ENCODE results near the gene EHD2. TPM values are rescaled to one million over a fixed set of nuclear protein-coding genes. Genes with fewer than 3 reads are reported as not detected.
A peak's percentile ranks its signal among the peaks of the same experiment; 100 is the strongest.

EHD2 gene
- total and polyA plus RNA-seq, 2 of the 4 experiments (the other 2 are of a cell fraction), result 35.3 to 181 TPM

GRCh38 chr19:47742634-47743033 is 29.4 kb downstream of the EHD2 start:
- Histone ChIP-seq H3K9me3 (ENCODE audit: control insufficient read depth, insufficient read depth, low read length) (no peaks in the 10 kb centered on the region), H2BK5ac (ENCODE audit: low read depth, low read length, poor library complexity, severe bottlenecking) (peak overlapping the region; percentile 93), H2BK120ac (ENCODE audit: low read depth, low read length) (peak overlapping the region; percentile 81), H3K27me3 (ENCODE audit: control insufficient read depth, insufficient read depth, low read length) (no peaks in the 10 kb centered on the region), H3K79me1 (ENCODE audit: low read depth in 1 of 2, low read length in 2 of 2) (peaks cover 19 to 66% of the 10 kb centered on the region in 2 experiments), H2BK20ac (ENCODE audit: low read depth, low read length) (peak overlapping the region; percentile 84), H4K91ac (ENCODE audit: insufficient read depth, low read depth, low read length) (peak overlapping the region; percentile 96), H4K8ac (ENCODE audit: low read depth in 2 of 2, low read length in 2 of 2) (peak overlapping the region; percentile 83 to 89), H3K9me1 (ENCODE audit: insufficient read depth, low read length) (0 out of 2 replicates have a peak, but pooled peaks cover 4% of the 10 kb centered on the region), H3K14ac (replicated peaks; ENCODE audit: low read depth, low read length) (peak overlapping the region; percentile 92), H3K4me1 (ENCODE audit: control insufficient read depth, insufficient read depth, low read length) (peaks cover 11% of the 10 kb centered on the region), H3K56ac (ENCODE audit: extremely low read depth, insufficient read depth, low read length) (peak overlapping the region; percentile 69), H3K27ac (ENCODE audit: insufficient read depth, low read length) (peak overlapping the region; percentile 97), H4K5ac (ENCODE audit: low read depth, low read length) (peak overlapping the region; percentile 56), H3K23ac (ENCODE audit: low read depth, low read length) (peak overlapping the region; percentile 57), H3K36me3 (ENCODE audit: control insufficient read depth, insufficient read depth, low read length) (peaks cover 49% of the 10 kb centered on the region), H3K4me3 (ENCODE audit: insufficient read depth, low read depth, low read length) (no peak overlapping the region), H3K4me2 (ENCODE audit: low read depth, low read length) (peak overlapping the region; percentile 38), H2AK5ac (ENCODE audit: low read depth, low read length) (peak overlapping the region; percentile 93), H4K20me1 (ENCODE audit: insufficient read depth, low read length) (peaks cover 16% of the 10 kb centered on the region), H3K4ac (ENCODE audit: low read depth, low read length) (peak overlapping the region; percentile 93), H2AFZ (replicated peaks; ENCODE audit: low read length, poor library complexity) (peak overlapping the region; percentile 88), H2AK9ac (replicated peaks; ENCODE audit: low read depth, low read length, poor library complexity) (peak overlapping the region; percentile 97), H3K18ac (ENCODE audit: low read depth, low read length) (peak overlapping the region; percentile 71), H3K9ac (ENCODE audit: low read depth, low read length) (peak overlapping the region; percentile 72), H2BK15ac (ENCODE audit: low read depth, low read length) (peak overlapping the region; percentile 64; the same call in 1 of the 3 replicates)
- CTCF ChIA-PET, result interaction anchor here (0.7 to 2.2 kb wide), 2 partner anchors 17 to 29 kb away, joined by 3 to 16 read pairs; partner anchors contain the start of gene EHD2
- WGBS, 2 experiments (ENCODE audit: extremely low coverage in 2 of 2, insufficient read length in 1 of 2), result 13% methylated on average over 2 of the region's 13 CpGs; no CpG with 5 or more reads in 1 of the 2 experiments
- POLR2A ChIA-PET (ENCODE audit: unreplicated experiment), result interaction anchor here (1.5 kb wide), 1 partner anchor 30 kb away, joined by 8 read pairs; no protein-coding TSS in a partner anchor
- no peak for DNase-seq
- dilution Hi-C loops (cut with HindIII; ENCODE audit: low sequenced_read_pairs, unreplicated experiment), result no loop called here
- no TSS peak for BruUV-seq (replicated peaks)
- in situ Hi-C loops (cut with MboI; ENCODE audit: low sequenced_read_pairs), result no loop called here
- intact Hi-C loops (cut with micrococcal nuclease), result loop anchor here (1.0 kb wide), 2 partner anchors 23 to 29 kb away; partner anchors contain the start of gene EHD2
- TF ChIP-seq SMC3 (IDR thresholded peaks at IDR 0.05; ENCODE audit: low read depth, low read length), result no peak
- TF ChIP-seq FOS (IDR thresholded peaks at IDR 0.05; ENCODE audit: low read depth, low read length), result no peak
- TF ChIP-seq MAFK (IDR thresholded peaks at IDR 0.05; ENCODE audit: low read depth, low read length), result no peak
- TF ChIP-seq BHLHE40 (IDR thresholded peaks at IDR 0.05; ENCODE audit: low read depth, low read length), result no peak
- no peak for TF ChIP-seq RAD21 (IDR thresholded peaks at IDR 0.05; ENCODE audit: low read length)
- TF ChIP-seq MXI1 (IDR thresholded peaks at IDR 0.05; ENCODE audit: borderline replicate concordance, low read depth, low read length), result no peak
- TF ChIP-seq, protein P1, sequence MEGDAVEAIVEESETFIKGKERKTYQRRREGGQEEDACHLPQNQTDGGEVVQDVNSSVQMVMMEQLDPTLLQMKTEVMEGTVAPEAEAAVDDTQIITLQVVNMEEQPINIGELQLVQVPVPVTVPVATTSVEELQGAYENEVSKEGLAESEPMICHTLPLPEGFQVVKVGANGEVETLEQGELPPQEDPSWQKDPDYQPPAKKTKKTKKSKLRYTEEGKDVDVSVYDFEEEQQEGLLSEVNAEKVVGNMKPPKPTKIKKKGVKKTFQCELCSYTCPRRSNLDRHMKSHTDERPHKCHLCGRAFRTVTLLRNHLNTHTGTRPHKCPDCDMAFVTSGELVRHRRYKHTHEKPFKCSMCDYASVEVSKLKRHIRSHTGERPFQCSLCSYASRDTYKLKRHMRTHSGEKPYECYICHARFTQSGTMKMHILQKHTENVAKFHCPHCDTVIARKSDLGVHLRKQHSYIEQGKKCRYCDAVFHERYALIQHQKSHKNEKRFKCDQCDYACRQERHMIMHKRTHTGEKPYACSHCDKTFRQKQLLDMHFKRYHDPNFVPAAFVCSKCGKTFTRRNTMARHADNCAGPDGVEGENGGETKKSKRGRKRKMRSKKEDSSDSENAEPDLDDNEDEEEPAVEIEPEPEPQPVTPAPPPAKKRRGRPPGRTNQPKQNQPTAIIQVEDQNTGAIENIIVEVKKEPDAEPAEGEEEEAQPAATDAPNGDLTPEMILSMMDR (conservative IDR thresholded peaks at IDR 0.05; ENCODE audit: low read depth, low read length), result no peak
- TF ChIP-seq, protein P2, sequence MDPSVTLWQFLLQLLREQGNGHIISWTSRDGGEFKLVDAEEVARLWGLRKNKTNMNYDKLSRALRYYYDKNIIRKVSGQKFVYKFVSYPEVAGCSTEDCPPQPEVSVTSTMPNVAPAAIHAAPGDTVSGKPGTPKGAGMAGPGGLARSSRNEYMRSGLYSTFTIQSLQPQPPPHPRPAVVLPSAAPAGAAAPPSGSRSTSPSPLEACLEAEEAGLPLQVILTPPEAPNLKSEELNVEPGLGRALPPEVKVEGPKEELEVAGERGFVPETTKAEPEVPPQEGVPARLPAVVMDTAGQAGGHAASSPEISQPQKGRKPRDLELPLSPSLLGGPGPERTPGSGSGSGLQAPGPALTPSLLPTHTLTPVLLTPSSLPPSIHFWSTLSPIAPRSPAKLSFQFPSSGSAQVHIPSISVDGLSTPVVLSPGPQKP (IDR thresholded peaks at IDR 0.05; ENCODE audit: borderline replicate concordance, low read depth, low read length), result no peak
- no peak for TF ChIP-seq POLR2A (IDR thresholded peaks at IDR 0.05; ENCODE audit: low read depth, low read length)
- no peak for TF ChIP-seq CHD1 (IDR thresholded peaks at IDR 0.05; ENCODE audit: low read depth, low read length)
- TF ChIP-seq CEBPB (IDR thresholded peaks at IDR 0.05; ENCODE audit: low read depth, low read length), result no peak
- TF ChIP-seq USF2 (IDR thresholded peaks at IDR 0.05; ENCODE audit: low read depth, low read length), result no peak
- no peak for TF ChIP-seq RFX5 (IDR thresholded peaks at IDR 0.05; ENCODE audit: low read depth, low read length)
- TF ChIP-seq RCOR1 (IDR thresholded peaks at IDR 0.05; ENCODE audit: insufficient replicate concordance, low read length), result no peak
- no peak for TF ChIP-seq NFE2L2 (IDR thresholded peaks at IDR 0.05; ENCODE audit: low read depth, low read length)
- no peak for TF ChIP-seq MAZ (IDR thresholded peaks at IDR 0.05; ENCODE audit: borderline replicate concordance, low read depth, low read length)
- ATAC-seq (ENCODE audit: low read depth), result no peak

Measured in IMR-90 (cell line).